Vagina (tissue), 2 donors: ENCODE data around the gene ADM. TPM values are rescaled to one million over a fixed set of nuclear protein-coding genes. Genes with fewer than 3 reads are reported as not detected.
"Not testable (repeated sequence)": the region's sequence is repeated elsewhere in the genome, so short reads cannot be mapped to it uniquely, and the experiment has no call there.

Experiments used
- DNase-seq, 2 donors: peaks; one replicate each; pipeline ENCODE4 v3.0.0-alpha.2; 2017; ENCODE audit errors: extremely low spot score in 2 of 2
- H3K27ac ChIP-seq: fragments of 200-600 bp; sonication (generic); one replicate; pipeline ENCODE4 v1.5.1; 2019
- H3K27me3 ChIP-seq: fragments of 200-600 bp; sonication (generic); one replicate; pipeline ENCODE4 v1.5.1; 2019
- H3K36me3 ChIP-seq, 2 donors: fragments of 200-600 bp; sonication (generic); one replicate each; pipeline ENCODE4 v1.5.1; 2017 to 2019
- H3K4me1 ChIP-seq: fragments of 200-600 bp; sonication (generic); one replicate; pipeline ENCODE4 v1.5.1; 2019
- H3K4me3 ChIP-seq, 2 donors: fragments of 200-600 bp; sonication (generic); 1 replicate in 1 of 2; 2 replicates in 1 of 2; pipeline ENCODE4 v1.5.1; 2016 to 2019
- H3K9me3 ChIP-seq: fragments of 200-600 bp; sonication (generic); one replicate; pipeline ENCODE4 v1.5.1; 2019
- CTCF ChIP-seq, 3 experiments: fragments of 450-650 bp in 2 of 3; fragments of 200-600 bp in 1 of 3; sonication (generic) in 1 of 3; IDR thresholded peaks; one replicate each; pipeline ENCODE4 v1.5.1; 2017 to 2019; ENCODE audit warnings: antibody characterized with exemption in 3 of 3, mild to moderate bottlenecking in 2 of 3, moderate library complexity in 2 of 3
- POLR2A ChIP-seq, 2 donors: fragments of 450-650 bp; IDR thresholded peaks; one replicate each; pipeline ENCODE4 v1.6.1; 2017; ENCODE audit warnings: antibody characterized with exemption in 2 of 2, mild to moderate bottlenecking in 2 of 2, moderate library complexity in 2 of 2
- POLR2AphosphoS5 ChIP-seq, 2 donors: sonication (generic); formaldehyde crosslinking; IDR thresholded peaks; one replicate each; pipeline ENCODE4 v1.9.0; 2017; ENCODE audit warnings: antibody characterized with exemption in 2 of 2, mild to moderate bottlenecking in 2 of 2, low read depth in 1 of 2; ENCODE audit not compliant: insufficient read depth in 1 of 2
- intact Hi-C: fragments of 100-400 bp; cut with DNase I; formaldehyde crosslinking; loops from one replicate; pipeline ENCODE4 v1.15.1; 2023
- total RNA-seq: library from RNA; depleted of rRNA; stranded (reverse); fragments of >200 nt; gene quantifications from one replicate; pipeline ENCODE4 v1.2.3, GENCODE V29; 2016

ADM gene
- total RNA-seq: 130 TPM

DNA sequence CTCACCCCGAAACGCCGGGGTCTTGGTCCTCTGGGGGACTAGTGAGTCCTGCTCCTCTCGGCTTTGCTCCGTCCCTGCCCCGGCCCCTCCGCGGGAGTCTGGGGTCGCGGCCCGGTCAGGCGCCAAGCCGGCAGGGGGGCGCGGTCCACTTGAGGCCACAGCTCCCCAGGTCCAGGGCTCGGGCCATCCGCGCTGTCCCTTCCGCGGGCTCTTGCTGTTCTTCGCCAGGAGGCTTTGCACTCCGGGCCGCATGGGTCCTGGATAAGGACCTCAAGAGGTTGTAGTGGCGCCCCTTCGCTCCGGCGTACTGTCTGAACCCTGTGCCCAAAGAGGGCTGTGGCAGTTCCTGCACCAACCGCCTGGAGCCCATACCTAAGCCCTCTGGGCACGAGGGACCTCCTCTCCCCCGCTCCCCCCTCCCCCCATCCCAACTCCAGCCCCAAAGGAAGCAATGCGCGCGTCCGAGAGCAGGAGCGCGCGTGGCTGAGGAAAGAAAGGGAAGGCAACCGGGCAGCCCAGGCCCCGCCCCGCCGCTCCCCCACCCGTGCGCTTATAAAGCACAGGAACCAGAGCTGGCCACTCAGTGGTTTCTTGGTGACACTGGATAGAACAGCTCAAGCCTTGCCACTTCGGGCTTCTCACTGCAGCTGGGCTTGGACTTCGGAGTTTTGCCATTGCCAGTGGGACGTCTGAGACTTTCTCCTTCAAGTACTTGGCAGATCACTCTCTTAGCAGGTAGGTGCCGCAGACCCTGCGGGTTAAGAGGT is at the start of gene ADM:
ADM (plus strand) TSS at position 579 of the 767 bp plus-strand sequence. CDS start 628 bp downstream, outside the sequence.
- no peaks in the 10 kb centered on the region for H3K9me3 ChIP-seq
- TF ChIP-seq POLR2AphosphoS5 (IDR thresholded peaks at IDR 0.05; ENCODE audit: insufficient read depth in 1 of 2, low read depth in 1 of 2): peak; percentile 31 to 96
- TF ChIP-seq POLR2A (IDR thresholded peaks at IDR 0.05): peak in 1 of 2 donors; percentile 96
- TF ChIP-seq CTCF (IDR thresholded peaks at IDR 0.05): peak; percentile 41 to 73 (median 46)
- H3K4me1 ChIP-seq: peaks cover 52% of the 10 kb centered on the region
- intact Hi-C loops: loop anchor here (5.0 to 10.0 kb wide), 4 partner anchors 320 to 690 kb away; no protein-coding TSS in a partner anchor
- peak within 1 kb of the TSS; percentile 84 to 85 for H3K4me3 ChIP-seq
- H3K27ac ChIP-seq: peak within 1 kb of the TSS; percentile 96
- H3K27me3 ChIP-seq: no peaks in the 10 kb centered on the region
- H3K36me3 ChIP-seq: no peaks in the 10 kb centered on the region
- peak in 1 of 2 donors; percentile 94 for DNase-seq

- Histone ChIP-seq H3K36me3 (no peaks in the 10 kb centered on the region), H3K4me1 (peaks cover 20% of the 10 kb centered on the region), H3K4me3 (no peak overlapping the region), H3K27me3 (no peaks in the 10 kb centered on the region), H3K9me3 (no peaks in the 10 kb centered on the region), H3K27ac (no peak overlapping the region)
- intact Hi-C loops: no loop called here
- TF ChIP-seq CTCF (IDR thresholded peaks at IDR 0.05): no peak
- no peak for TF ChIP-seq POLR2A (IDR thresholded peaks at IDR 0.05)
- TF ChIP-seq POLR2AphosphoS5 (IDR thresholded peaks at IDR 0.05; ENCODE audit: insufficient read depth in 1 of 2, low read depth in 1 of 2): no peak
- no peak for DNase-seq
Observed at GRCh38 chr11:10255388-10256125, 49.3 kb upstream of the ADM start.

- intact Hi-C loops: no loop called here
- no peaks in the 10 kb centered on the region for H3K36me3 ChIP-seq
- H3K27me3 ChIP-seq: no peaks in the 10 kb centered on the region
- no peak overlapping the region for H3K27ac ChIP-seq
- H3K4me3 ChIP-seq: no peak overlapping the region
- DNase-seq: no peak
- H3K9me3 ChIP-seq: no peaks in the 10 kb centered on the region
- peaks cover 20% of the 10 kb centered on the region for H3K4me1 ChIP-seq
- TF ChIP-seq CTCF (IDR thresholded peaks at IDR 0.05) (no peak), POLR2AphosphoS5 (IDR thresholded peaks at IDR 0.05; ENCODE audit: insufficient read depth in 1 of 2, low read depth in 1 of 2) (no peak), POLR2A (IDR thresholded peaks at IDR 0.05) (no peak)
Observed at GRCh38 chr11:10257478-10257877, 47.4 kb upstream of the ADM start.

- peaks cover 10% of the 10 kb centered on the region for H3K4me1 ChIP-seq
- no peak overlapping the region for H3K4me3 ChIP-seq
- DNase-seq: no peak
- no peaks in the 10 kb centered on the region for H3K27me3 ChIP-seq
- no peak for TF ChIP-seq CTCF (IDR thresholded peaks at IDR 0.05)
- H3K36me3 ChIP-seq: no peaks in the 10 kb centered on the region
- no peak overlapping the region for H3K27ac ChIP-seq
- no peaks in the 10 kb centered on the region for H3K9me3 ChIP-seq
- intact Hi-C loops: no loop called here
Observed at GRCh38 chr11:10261821-10262220, 43.1 kb upstream of the ADM start.

DNA sequence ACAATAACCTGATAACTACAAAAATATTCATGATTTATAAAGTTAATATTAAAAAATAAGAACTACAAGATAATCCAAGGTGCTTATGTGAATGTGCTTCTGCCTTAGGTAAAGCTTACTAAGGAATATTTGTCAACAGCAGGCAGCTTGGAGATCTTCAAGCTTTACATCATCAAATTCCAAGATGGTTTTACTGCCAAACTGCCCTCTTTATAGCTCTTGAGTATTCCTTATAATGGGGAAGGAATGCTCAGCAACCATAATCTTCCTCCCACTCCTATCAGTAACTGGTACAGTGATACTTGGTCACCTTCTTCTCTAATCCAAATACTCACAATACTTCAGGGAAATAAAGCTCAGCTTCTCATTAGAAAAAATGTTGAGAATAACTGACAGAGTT is 40.9 kb upstream of the ADM start:
- H3K9me3 ChIP-seq: no peaks in the 10 kb centered on the region
- DNase-seq: no peak
- H3K27ac ChIP-seq: no peak overlapping the region
- H3K4me3 ChIP-seq: no peak overlapping the region
- intact Hi-C loops: no loop called here
- no peaks in the 10 kb centered on the region for H3K36me3 ChIP-seq
- TF ChIP-seq CTCF (IDR thresholded peaks at IDR 0.05) (no peak), POLR2A (IDR thresholded peaks at IDR 0.05) (no peak), POLR2AphosphoS5 (IDR thresholded peaks at IDR 0.05; ENCODE audit: insufficient read depth in 1 of 2, low read depth in 1 of 2) (no peak)
- peaks cover 6% of the 10 kb centered on the region for H3K4me1 ChIP-seq
- no peaks in the 10 kb centered on the region for H3K27me3 ChIP-seq

DNA sequence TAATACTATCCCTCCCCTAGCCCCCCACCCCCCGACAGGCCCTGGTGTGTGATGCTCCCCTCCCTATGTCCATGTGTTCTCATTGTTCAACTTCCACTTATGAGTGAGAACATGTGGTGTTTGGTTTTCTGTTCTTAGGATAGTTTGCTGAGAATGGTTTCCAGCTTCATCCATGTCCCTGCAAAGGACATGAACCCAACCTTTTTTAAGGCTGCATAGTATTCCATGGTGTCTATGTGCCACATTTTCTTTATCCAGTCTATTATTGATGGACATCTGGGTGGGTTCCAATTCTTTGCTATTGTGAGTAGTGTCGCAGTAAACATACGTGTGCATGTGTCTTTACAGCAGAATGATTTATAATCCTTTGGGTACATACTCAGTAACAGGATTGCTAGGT is 40.2 kb upstream of the ADM start:
- intact Hi-C loops, H3K4me1 ChIP-seq, DNase-seq, H3K9me3 ChIP-seq, H3K27ac ChIP-seq, H3K4me3 ChIP-seq, H3K27me3 ChIP-seq, H3K36me3 ChIP-seq: not testable (repeated sequence)
